ENCODE measurements around the gene FAM50A. TPM values are rescaled to one million over a fixed set of nuclear protein-coding genes. Genes with fewer than 3 reads are reported as not detected.

Gene FAM50A
- polyA plus RNA-seq, 1 donor from 2014 or later, result 68.3 TPM

DNA sequence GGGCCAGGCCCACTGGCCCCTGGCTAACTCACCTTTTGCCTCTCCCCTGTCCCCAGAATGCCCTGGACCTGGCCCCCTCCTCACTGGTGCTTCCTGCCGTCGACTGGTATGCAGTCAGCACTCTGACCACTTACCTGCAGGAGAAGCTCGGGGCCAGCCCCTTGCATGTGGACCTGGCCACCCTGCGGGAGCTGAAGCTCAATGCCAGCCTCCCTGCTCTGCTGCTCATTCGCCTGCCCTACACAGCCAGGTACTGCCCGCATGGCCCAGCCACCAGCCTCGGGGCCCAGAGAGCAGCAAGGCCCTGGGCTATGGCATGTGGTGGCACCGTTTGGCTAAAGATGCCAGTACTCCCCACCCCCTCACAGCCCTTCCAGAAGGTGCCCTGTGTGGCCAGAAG lies 11.7 kb upstream of the FAM50A start:
- no peak overlapping the region for H3K4me3 ChIP-seq (ENCODE audit: low read length)
- no peaks in the 10 kb centered on the region for H3F3A ChIP-seq (ENCODE audit: insufficient read depth, low read length, poor library complexity, severe bottlenecking)
- no peaks in the 10 kb centered on the region for H4K20me1 ChIP-seq (ENCODE audit: insufficient read depth)
- H3K9ac ChIP-seq (ENCODE audit: low read length), result no peak overlapping the region
- H3K9me2 ChIP-seq (ENCODE audit: insufficient read depth, low read length), result no peaks in the 10 kb centered on the region
- H3K27me3 ChIP-seq (ENCODE audit: insufficient read depth, low read depth, low read length), result no peaks in the 10 kb centered on the region
- H3K4me2 ChIP-seq (ENCODE audit: low read length), result no peak overlapping the region
- no peak overlapping the region for H3K27ac ChIP-seq (ENCODE audit: low read length)
- no peaks in the 10 kb centered on the region for H3K9me3 ChIP-seq (ENCODE audit: low read length)
- H3K79me2 ChIP-seq (replicated peaks; ENCODE audit: insufficient read depth, low read length), result peaks cover 12% of the 10 kb centered on the region
- TF ChIP-seq POLR2AphosphoS5 (IDR thresholded peaks at IDR 0.05) (no peak), EZH2 (IDR thresholded peaks at IDR 0.05; ENCODE audit: borderline replicate concordance, insufficient read depth, low read length, poor library complexity, severe bottlenecking) (no peak), EP300 (conservative IDR thresholded peaks at IDR 0.05; ENCODE audit: poor library complexity, severe bottlenecking) (no peak), MXI1 (conservative IDR thresholded peaks at IDR 0.05; ENCODE audit: poor library complexity, severe bottlenecking) (no peak), TAF1 (IDR thresholded peaks at IDR 0.05; ENCODE audit: low read depth) (no peak), RAD21 (conservative IDR thresholded peaks at IDR 0.05) (no peak), SMC3 (conservative IDR thresholded peaks at IDR 0.05; ENCODE audit: poor library complexity) (no peak)
- TF ChIP-seq, protein P1, sequence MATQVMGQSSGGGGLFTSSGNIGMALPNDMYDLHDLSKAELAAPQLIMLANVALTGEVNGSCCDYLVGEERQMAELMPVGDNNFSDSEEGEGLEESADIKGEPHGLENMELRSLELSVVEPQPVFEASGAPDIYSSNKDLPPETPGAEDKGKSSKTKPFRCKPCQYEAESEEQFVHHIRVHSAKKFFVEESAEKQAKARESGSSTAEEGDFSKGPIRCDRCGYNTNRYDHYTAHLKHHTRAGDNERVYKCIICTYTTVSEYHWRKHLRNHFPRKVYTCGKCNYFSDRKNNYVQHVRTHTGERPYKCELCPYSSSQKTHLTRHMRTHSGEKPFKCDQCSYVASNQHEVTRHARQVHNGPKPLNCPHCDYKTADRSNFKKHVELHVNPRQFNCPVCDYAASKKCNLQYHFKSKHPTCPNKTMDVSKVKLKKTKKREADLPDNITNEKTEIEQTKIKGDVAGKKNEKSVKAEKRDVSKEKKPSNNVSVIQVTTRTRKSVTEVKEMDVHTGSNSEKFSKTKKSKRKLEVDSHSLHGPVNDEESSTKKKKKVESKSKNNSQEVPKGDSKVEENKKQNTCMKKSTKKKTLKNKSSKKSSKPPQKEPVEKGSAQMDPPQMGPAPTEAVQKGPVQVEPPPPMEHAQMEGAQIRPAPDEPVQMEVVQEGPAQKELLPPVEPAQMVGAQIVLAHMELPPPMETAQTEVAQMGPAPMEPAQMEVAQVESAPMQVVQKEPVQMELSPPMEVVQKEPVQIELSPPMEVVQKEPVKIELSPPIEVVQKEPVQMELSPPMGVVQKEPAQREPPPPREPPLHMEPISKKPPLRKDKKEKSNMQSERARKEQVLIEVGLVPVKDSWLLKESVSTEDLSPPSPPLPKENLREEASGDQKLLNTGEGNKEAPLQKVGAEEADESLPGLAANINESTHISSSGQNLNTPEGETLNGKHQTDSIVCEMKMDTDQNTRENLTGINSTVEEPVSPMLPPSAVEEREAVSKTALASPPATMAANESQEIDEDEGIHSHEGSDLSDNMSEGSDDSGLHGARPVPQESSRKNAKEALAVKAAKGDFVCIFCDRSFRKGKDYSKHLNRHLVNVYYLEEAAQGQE (IDR thresholded peaks at IDR 0.05; ENCODE audit: borderline replicate concordance), result no peak
- TF ChIP-seq, protein P2, sequence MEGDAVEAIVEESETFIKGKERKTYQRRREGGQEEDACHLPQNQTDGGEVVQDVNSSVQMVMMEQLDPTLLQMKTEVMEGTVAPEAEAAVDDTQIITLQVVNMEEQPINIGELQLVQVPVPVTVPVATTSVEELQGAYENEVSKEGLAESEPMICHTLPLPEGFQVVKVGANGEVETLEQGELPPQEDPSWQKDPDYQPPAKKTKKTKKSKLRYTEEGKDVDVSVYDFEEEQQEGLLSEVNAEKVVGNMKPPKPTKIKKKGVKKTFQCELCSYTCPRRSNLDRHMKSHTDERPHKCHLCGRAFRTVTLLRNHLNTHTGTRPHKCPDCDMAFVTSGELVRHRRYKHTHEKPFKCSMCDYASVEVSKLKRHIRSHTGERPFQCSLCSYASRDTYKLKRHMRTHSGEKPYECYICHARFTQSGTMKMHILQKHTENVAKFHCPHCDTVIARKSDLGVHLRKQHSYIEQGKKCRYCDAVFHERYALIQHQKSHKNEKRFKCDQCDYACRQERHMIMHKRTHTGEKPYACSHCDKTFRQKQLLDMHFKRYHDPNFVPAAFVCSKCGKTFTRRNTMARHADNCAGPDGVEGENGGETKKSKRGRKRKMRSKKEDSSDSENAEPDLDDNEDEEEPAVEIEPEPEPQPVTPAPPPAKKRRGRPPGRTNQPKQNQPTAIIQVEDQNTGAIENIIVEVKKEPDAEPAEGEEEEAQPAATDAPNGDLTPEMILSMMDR (IDR thresholded peaks at IDR 0.05; ENCODE audit: poor library complexity, severe bottlenecking), result no peak
- no peak overlapping the region for H2AFZ ChIP-seq (ENCODE audit: low read depth, low read length)
- no peaks in the 10 kb centered on the region for H3K36me3 ChIP-seq (ENCODE audit: insufficient read depth, low read length)

DNA sequence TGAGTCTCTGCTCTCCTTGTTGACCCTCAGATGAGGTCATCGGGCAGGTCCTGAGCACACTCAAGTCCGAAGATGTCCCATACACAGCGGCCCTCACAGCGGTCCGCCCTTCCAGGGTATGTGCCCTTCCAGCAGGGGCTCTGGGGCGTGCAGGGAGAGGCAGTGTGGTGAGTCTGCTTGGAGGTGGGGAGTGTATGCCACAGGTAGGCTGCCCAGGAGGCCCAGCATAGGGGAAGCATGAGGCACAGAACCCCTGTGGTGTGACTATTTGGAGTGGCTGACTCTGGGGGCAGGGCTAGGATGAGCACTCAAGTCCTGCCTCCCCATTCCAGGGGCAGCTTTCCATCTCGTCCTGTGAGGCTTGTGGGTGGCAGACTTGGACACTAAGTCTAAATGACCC lies 10.3 kb upstream of the FAM50A start:
- no peaks in the 10 kb centered on the region for H3K9me3 ChIP-seq (ENCODE audit: low read length)
- no peak overlapping the region for H3K4me2 ChIP-seq (ENCODE audit: low read length)
- no peak overlapping the region for H3K4me3 ChIP-seq (ENCODE audit: low read length)
- no peak overlapping the region for H2AFZ ChIP-seq (ENCODE audit: low read depth, low read length)
- no peak overlapping the region for H3K27ac ChIP-seq (ENCODE audit: low read length)
- H3F3A ChIP-seq (ENCODE audit: insufficient read depth, low read length, poor library complexity, severe bottlenecking), result no peaks in the 10 kb centered on the region
- no peak overlapping the region for H3K9ac ChIP-seq (ENCODE audit: low read length)
- TF ChIP-seq, protein P1 (IDR thresholded peaks at IDR 0.05; ENCODE audit: borderline replicate concordance), result no peak
- TF ChIP-seq SMC3 (conservative IDR thresholded peaks at IDR 0.05; ENCODE audit: poor library complexity), result no peak
- TF ChIP-seq, protein P2 (IDR thresholded peaks at IDR 0.05; ENCODE audit: poor library complexity, severe bottlenecking), result no peak
- TF ChIP-seq MXI1 (conservative IDR thresholded peaks at IDR 0.05; ENCODE audit: poor library complexity, severe bottlenecking), result no peak
- TF ChIP-seq POLR2AphosphoS5 (IDR thresholded peaks at IDR 0.05), result no peak
- TF ChIP-seq RAD21 (conservative IDR thresholded peaks at IDR 0.05), result no peak
- H3K27me3 ChIP-seq (ENCODE audit: insufficient read depth, low read depth, low read length), result no peaks in the 10 kb centered on the region
- no peaks in the 10 kb centered on the region for H3K36me3 ChIP-seq (ENCODE audit: insufficient read depth, low read length)
- peaks cover 20% of the 10 kb centered on the region for H3K79me2 ChIP-seq (replicated peaks; ENCODE audit: insufficient read depth, low read length)
- no peaks in the 10 kb centered on the region for H4K20me1 ChIP-seq (ENCODE audit: insufficient read depth)
- H3K9me2 ChIP-seq (ENCODE audit: insufficient read depth, low read length), result no peaks in the 10 kb centered on the region
